Activated CD8-positive, alpha-beta memory T cell treated with anti-CD3 and anti-CD28 coated beads for 24 hours (primary cell): ENCODE results near the gene CTDSP1.

Experiments used
- DNase-seq: peaks from one replicate; pipeline ENCODE4 v3.0.0-alpha.2; 2020

The CTDSP1 gene

DNA sequence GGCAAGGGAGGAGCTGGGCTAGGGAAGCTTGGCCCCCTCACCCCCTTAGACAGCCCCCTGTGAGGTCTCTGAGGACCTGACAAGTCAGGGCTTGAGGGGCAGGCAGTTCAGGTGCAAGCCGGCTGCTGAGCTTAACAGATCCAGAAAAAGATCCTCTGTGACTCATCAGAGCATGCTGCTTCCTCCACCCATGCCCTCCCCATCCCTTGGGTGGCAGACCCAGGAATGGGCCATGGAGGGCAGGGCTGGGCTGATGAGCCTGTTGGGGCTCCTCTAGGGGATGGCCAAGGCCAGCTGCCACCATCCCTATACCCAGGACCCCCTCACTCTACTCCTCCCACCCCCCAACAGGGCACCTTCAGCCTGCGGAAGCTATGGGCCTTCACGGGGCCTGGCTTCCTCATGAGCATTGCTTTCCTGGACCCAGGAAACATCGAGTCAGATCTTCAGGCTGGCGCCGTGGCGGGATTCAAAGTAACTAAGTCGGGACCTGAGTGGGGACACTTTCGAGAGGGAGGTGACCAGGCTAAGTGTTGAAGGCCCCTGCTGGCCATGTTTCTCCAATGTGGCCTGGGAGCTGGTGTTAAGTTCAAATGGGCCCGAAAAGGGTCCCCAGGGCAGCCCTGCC lies 15.7 kb upstream of the CTDSP1 start:
- no peak for DNase-seq

DNA sequence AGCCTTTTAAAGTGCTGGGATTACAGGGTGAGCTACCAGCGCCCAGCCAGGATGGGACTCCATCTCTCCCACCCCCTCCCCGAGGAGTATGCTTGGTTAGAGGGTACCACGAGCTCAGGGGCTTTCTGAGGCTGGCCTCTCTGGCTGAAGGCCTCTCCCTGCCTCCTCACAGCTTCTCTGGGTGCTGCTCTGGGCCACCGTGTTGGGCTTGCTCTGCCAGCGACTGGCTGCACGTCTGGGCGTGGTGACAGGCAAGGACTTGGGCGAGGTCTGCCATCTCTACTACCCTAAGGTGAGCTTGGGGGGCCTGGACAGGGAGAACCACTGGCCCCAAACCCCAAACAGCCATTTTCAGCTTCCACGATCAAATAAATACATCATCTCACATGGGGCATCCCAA lies 14.7 kb upstream of the CTDSP1 start:
- DNase-seq: no peak

DNA sequence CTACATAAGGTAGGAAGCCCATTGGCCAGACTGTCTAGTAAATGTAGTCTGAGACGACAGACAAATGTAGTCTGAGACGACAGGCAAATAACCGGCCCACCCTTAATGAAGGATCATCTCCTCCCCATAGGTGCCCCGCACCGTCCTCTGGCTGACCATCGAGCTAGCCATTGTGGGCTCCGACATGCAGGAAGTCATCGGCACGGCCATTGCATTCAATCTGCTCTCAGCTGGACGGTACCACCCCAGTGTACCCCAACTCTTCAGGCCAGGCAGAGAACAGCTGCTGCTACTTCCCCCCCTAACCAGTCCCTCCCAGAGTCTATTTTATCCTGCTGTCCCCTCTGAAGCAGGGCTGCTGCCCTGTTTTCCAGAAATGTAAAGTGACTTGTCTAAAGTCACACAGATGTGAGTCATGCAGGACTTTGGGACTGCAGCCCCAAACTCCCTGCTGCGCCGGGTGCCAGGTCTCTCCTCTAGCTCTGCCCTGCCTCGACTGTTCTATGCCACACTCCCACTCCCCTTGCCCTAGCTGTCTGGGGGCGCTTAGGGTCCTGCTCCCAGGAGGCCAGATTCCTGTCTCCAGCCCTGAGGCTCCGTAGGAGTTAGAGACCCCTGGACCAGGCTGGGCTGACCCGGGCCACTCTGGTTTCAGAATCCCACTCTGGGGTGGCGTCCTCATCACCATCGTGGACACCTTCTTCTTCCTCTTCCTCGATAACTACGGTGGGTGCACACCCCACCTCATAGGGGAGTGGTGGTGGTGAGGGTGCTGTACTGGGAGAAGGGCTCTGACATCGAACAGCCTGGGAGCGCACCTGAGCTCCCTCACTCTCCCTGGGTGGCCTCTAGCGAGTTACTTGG lies 12.9 kb upstream of the CTDSP1 start:
- no peak for DNase-seq

DNA sequence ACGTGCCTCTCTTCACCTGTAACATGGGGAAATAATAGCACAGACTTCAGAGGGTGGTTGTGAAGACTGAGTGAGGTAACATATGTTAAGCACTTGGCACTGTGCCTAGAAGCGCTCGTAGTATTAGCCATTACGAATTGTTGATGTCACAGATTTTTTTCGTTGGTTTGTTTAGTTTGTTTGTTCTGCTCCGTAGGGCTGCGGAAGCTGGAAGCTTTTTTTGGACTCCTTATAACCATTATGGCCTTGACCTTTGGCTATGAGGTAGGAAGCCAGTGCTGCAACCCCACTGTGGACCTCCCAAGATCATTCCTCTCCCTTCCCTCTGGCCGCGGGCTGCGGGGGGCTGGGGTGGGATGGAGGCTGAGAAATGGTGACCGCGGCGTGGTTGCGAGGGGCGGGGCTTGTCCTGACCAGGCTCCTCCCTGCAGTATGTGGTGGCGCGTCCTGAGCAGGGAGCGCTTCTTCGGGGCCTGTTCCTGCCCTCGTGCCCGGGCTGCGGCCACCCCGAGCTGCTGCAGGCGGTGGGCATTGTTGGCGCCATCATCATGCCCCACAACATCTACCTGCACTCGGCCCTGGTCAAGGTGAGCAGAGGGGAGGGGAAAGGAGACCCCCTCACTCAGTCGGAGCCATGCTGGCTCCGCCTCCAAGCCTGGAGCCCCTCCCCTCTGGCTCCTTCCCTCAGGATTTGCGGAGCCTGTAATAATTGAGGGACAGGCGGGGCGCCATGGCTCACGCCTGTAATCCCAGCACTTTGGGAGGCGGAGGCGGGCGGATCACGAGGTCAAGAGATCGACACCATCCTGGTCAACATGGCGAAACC lies 12.1 kb upstream of the CTDSP1 start:
- DNase-seq: no peak

DNA sequence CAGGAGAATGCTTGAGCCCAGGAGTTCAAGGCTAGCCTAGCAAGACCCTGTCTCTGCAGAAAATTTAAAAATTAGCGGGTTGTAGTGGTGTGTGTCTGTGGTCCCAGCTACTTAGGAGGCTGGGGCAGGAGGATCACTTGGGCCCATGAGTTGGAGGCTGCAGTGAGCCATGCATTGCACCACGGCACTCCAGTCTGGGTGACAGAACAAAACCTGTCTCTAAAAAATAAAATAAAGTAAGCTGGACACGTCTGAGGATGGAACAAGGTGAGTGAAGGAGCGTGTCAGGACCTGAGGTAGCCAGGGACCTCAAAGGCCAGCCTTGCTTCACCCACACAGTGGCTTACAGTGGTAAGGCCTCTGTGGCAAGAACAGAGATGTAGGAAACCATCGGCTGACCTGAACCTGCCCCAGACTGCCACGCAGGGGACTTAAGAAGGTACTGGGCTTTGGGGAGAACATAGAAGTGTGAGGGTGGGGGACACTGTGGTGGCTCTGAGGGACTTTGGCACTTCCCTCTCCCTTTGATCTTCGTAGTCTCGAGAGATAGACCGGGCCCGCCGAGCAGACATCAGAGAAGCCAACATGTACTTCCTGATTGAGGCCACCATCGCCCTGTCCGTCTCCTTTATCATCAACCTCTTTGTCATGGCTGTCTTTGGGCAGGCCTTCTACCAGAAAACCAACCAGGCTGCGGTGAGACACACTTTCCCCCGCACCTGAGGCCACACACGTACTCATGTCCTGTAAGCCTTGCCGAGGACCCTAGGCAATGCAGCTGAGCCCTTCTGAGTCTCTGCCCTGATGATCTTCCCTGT lies 10.1 kb upstream of the CTDSP1 start:
- no peak for DNase-seq

DNA sequence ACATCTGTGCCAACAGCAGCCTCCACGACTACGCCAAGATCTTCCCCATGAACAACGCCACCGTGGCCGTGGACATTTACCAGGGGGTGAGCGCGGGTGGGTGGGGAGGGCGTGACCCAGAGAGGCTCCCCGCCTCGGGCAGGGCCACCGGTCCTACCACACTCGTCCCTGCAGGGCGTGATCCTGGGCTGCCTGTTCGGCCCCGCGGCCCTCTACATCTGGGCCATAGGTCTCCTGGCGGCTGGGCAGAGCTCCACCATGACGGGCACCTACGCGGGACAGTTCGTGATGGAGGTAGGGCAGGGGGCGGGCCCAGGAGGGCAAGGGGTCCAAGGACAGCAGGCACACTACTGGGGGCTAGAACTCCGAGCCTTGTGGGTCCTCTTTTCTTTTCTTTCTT lies 8.5 kb upstream of the CTDSP1 start:
- DNase-seq: no peak

DNA sequence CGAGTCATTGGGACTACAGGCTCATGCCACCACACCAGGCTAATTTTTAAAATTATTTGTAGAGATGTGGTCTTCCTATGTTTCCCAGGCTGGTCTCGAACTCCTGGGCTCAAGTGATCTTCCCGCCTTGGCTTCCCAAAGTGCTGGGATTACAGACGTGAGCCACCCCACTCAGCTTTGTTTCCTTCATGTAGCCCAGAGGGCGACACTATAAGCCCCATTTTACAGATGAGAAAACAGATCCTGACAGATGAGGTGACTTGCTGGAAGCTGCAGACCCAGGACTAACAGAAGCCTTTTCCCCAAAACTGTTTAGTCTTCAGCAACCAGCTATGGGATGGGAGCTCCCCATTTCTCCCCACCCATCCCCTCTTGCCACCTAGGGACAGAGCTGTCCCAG lies 7.2 kb upstream of the CTDSP1 start:
- no peak for DNase-seq

DNA sequence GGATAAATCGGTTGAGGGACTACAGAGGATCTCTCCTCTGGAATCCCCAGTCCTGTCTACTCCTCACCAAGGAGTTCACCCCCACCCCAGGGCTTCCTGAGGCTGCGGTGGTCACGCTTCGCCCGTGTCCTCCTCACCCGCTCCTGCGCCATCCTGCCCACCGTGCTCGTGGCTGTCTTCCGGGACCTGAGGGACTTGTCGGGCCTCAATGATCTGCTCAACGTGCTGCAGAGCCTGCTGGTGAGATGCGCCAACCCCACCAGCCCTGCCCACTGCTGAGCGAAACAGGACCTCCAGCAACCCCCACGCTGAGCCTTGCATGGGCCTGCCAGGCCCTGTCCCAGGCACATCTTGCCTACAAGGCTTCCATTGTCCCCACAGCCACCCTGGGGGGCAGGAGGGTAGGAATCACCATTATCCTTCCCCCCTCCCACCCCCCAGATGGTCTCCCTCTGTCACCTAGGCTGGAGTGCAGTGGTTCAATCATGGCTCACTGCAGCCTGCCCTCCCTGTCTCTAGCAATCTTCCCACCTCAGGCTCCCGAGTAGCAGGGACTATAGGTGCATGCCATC lies 6.7 kb upstream of the CTDSP1 start:
- no peak for DNase-seq

DNA sequence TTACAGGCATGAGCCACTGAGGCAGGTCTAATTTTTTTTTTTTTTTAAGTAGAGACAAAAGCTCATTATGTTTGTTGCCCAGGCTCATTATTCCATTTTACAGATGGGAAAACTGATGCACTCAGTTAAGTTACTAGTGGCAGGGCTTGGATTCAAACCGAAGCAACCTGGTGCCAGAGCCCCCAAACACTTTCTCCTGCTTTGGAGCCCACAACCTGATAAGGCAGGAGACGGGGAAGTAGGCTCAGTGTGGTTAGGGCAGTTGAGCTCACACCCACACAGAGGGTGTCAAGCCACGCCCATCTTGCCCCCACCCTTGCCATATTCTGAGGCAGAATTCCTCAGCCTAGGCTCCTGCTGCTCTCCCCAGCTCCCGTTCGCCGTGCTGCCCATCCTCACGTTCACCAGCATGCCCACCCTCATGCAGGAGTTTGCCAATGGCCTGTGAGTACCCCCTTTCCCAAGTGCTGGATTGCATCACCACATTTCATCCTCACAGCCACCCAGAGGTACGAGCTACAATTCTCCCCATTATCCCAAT lies 5.8 kb upstream of the CTDSP1 start:
- DNase-seq: no peak

DNA sequence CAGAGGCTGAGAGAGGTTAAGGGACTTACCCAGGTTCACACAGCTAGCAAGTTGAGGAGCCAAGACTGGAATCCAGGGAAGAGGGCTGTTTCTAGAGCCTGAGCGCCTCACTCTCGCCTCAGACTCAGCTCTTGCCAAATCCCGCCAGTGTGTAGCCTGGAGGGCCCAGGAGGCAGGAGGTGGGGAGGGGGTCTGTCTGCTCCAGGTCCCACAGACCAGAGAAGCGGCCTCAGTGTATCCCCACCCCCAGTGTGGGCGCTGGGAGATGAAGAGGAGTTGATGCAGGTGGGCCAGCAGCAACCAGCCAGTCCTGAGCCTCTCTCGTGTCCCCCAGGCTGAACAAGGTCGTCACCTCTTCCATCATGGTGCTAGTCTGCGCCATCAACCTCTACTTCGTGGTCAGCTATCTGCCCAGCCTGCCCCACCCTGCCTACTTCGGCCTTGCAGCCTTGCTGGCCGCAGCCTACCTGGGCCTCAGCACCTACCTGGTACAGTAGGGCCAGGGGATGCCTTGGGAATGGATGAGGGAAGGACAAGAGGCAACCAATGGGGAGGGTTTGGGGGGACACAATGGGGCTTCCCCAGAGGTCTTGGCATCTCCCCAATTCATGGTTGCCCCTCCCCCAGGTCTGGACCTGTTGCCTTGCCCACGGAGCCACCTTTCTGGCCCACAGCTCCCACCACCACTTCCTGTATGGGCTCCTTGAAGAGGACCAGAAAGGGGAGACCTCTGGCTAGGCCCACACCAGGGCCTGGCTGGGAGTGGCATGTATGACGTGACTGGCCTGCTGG lies 5.2 kb upstream of the CTDSP1 start:
- no peak for DNase-seq

DNA sequence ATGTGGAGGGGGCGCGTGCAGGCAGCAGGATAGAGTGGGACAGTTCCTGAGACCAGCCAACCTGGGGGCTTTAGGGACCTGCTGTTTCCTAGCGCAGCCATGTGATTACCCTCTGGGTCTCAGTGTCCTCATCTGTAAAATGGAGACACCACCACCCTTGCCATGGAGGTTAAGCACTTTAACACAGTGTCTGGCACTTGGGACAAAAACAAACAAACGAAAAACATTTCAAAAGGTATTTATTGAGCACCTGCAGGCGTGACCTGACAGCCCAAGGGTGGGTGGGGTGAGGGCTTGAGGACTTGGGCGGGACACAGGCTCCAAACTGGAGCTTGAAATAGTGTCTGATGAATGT lies 4.6 kb upstream of the CTDSP1 start:
- DNase-seq: no peak

DNA sequence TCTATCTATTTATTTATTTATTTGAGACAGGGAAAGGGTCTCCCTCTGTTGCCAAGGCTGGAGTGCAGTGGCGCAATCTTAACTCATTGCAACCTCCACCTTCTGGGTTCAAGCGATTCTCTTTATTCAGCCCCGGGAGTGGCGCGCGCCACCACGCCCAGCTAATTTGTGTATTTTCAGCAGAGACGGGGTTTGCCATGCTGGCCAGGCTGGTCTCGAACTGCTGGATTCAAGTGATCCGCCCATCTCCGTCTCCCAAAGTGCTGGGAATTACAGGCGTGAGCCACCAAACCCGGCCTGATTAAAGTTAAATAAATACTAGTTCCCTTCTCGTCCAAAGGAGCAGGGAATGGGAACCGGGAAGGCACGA lies 4.2 kb upstream of the CTDSP1 start:
- no peak for DNase-seq

DNA sequence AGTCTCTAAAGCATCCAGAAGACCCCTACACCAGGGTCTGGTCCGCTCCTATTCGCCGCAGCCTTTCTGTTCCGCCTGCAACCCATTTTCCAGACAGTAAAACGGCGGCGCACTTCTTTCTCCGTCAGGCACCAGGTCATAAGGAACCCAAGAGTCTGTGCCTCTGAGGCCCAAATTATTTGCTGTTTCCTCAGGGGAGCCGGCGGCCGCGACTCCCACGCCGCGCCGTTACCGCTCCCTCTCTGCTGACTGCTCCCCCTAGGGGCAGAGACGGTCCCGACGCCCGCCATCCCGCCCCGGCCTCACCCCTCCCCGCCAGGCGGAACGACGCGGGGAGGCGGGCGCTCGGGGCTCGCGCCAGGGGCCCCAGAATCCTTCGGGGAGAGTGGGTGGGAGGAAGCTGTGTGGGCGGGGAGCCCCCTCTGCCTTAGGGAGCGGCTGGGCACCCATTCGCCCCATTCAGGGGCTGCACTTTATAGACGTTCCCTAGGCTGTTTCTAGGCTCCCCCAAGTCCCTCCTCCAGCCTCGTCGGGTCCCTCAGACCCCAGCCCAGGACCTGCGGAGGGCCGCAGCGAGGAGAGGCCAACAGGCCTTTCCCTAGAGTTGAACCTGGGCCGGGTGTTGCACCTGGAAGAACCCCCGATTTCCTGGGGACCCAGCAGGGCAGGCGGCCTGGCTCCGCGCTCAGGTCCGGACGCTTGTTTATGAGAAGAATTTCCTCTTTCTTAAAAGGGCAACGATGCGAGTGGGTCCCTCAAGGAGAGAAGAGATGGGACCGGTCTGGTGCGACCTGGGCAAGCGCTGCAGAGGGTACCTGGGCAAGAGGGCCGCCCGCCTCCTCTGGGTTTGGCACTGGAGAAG lies 3.6 kb upstream of the CTDSP1 start:
- peak; percentile 98 for DNase-seq

DNA sequence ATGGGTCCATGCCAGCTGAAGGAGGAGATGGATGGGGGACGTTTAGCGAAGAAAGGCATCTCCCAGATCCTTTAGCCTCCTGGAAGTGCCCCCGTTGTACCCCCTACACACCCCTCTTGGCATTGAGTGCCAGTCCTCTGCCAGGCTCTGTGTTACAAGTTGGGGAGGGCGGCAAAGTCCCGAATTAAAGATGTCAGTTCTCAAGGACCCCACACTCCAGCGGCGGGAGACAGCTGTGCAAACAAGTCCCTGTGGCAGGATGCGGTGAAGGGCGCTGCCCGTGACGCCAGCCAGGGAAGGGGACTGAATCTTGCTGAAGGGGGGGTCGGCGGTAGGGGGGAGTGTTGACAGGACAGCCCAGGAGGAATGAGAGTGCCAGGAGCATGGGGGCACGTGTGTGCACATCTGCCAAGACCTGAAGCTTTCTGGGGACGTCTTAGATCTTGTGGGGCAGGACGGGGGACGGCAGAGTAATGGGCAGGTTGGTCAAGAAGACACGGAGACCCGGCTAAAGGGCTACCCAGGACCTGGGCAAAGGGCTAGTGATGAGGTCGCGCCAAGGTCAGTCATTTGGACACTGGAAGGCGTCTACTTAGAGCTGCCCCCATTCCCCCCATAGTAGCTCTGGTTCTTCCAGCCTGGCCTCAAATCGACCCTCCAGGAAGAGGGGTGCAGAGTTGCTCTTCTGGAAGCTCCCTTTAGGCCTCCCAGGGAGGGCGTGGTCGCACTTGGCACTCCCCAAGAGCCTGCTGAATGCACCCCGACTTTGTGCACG lies 2.8 kb upstream of the CTDSP1 start:
- DNase-seq: peak; percentile 84

DNA sequence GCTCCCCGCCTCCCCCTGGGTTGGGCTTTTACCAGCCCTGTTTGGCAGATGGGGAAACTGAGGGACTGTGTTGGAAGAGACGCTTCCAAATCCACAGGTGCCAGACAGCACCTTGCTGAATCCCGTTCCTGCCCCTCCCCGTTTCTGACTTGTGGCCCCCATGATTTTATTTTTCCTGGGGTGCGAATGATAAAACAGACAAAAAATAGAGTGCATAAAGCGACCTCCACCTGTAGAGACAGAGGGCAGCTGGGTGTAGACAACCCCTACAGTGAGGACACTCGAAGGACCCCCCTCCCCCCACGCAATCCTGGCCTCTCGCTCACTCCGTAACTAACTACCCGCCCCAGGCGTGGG lies 2.2 kb upstream of the CTDSP1 start:
- no peak for DNase-seq

DNA sequence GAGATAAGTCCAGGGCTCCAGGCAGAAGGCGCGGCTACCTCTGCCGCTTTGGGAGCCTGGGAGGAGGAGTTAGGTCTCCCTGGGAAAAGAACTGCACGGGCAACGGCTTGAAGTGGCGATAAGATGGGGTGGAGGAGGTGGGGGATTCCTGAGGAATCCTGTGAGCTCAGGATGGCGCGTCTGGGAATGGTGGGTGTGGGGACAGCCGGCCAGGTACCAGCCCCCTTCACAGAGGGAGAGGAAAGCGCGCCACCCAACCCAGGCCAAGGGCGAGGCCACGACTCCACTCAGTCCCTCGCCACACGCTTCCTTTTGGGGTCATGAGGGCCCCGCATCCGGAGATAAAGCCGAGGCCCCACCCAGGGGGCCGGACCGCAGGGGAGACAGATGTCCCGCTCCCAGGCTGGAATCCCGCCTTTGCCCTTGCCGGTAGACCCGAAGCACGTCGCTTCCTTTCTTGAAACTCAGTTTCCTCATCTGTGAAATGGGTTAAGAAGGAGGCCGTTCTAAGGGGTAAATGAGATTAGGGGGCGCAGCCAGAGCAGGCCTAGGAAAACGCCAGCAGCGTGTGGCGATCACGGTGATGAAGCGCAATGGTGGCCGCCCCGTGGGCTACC lies 1.7 kb upstream of the CTDSP1 start:
- DNase-seq: peak; percentile 77

DNA sequence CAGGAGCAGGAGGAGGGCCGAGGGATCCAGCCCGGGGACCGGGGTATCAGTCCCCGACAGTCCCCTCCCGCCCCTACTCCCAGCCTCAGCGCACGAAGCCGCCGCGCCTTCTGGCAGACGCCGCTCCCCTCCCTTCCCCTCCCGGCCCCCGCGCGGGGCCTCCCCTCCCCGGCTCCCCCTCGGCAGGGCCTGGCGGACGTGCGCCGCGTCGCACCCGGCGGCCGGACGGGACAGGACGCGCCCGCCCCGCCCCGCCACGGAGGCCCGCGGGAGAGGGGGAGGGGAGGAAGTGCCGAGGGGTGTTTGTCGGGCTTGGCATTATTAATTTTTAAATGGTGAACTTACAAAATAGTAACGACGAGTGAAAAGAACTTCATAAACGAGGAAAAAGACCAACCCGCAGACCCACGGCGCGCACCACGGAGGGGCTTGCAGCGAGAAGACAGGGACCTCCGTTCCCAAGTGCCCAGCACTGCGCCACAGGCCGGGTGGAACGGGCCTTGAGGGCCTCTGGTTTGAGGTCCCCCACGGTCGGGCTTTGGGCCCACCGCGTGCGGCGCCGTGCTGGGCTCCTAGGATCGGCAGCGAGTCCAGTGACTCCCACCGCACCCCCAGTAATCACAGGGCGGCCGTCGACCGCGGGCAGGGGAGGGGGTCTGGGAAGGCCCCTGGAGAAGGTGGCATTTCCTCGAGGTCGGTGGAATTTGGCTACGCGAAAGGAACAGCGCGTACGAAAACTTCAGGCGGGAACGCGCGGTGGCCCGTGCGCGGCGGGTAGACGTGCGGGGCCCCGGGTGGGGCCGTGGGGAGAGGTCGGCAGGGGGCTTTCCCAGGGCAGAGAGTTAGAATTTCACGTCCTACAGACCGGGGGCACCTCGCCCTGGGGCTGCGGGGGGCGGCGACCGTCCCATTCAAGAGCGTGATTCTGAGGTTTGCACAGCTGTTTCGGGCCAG lies 954 bp upstream of the CTDSP1 start:
- DNase-seq: peak; percentile 80
